Upper lobe of right lung (tissue), 1 donor: ENCODE results near the gene SLC30A2. TPM values are rescaled to one million over a fixed set of nuclear protein-coding genes. Genes with fewer than 3 reads are reported as not detected.
A peak's percentile ranks its signal among the peaks of the same experiment; 100 is the strongest.

Experiments used
- ATAC-seq: fragments of 200-7000 bp; cut with Tn5 transposase; one replicate; pipeline ENCODE4 v1.9.1; 2020; ENCODE audit warnings: mild to moderate bottlenecking, moderate library complexity
- DNase-seq: peaks from one replicate; pipeline ENCODE4 v3.0.0-alpha.2; 2020
- H3K27ac ChIP-seq: fragments of 200-600 bp; one replicate; pipeline ENCODE4 v1.8.0; 2022
- H3K27me3 ChIP-seq: fragments of 200-600 bp; one replicate; pipeline ENCODE4 v1.8.0; 2022; ENCODE audit warnings: mild to moderate bottlenecking
- H3K36me3 ChIP-seq: fragments of 200-600 bp; one replicate; pipeline ENCODE4 v1.8.0; 2022
- H3K4me1 ChIP-seq: fragments of 200-600 bp; one replicate; pipeline ENCODE4 v1.8.0; 2022
- H3K4me3 ChIP-seq: fragments of 200-600 bp; one replicate; pipeline ENCODE4 v1.8.0; 2022; ENCODE audit warnings: mild to moderate bottlenecking
- H3K9me3 ChIP-seq: fragments of 200-600 bp; one replicate; pipeline ENCODE4 v1.8.0; 2022
- intact Hi-C: fragments of 100-400 bp; cut with DNase I; formaldehyde crosslinking; loops from one replicate; pipeline ENCODE4 v1.11.0; 2022
- total RNA-seq: library from RNA; stranded (reverse); fragmentation: NEBNext Ultra II Directional; extraction: Animal tissue kit (Norgen Biotek cat#: 25700); gene quantifications from one replicate; pipeline ENCODE4 v1.2.1, GENCODE V29; 2021
- TF ChIP-seq, protein P1 (sequence below): fragments of 200-600 bp; IDR thresholded peaks from one replicate; pipeline ENCODE4 v1.8.0; 2022; ENCODE audit warnings: antibody characterized with exemption
- donor health status: DM: no; HTN: yes; CAD: no; lungs with severe emphysema.

Gene SLC30A2
- total RNA-seq, 1 donor from 2014 or later, result not detected

DNA sequence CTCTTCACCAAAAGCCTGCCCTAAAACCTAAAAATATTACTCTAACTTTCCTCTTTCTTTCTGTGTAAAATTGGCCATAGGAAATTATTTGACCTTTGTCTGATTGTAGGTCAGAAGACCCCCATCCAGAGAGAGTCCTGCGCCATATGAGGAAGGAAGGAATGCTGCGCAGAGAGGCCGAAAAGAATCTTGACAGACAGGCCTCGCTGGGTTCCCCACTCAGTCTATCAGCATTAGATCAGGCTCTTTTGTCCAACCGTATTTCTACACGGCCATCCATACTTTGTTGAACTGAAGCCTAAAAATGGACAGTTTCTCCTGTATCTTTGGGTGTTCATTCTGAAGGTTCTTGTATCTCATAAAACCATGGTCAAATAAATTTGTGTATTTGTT, 4.3 kb upstream of the SLC30A2 start:
- H3K4me3 ChIP-seq, result no peak overlapping the region
- H3K9me3 ChIP-seq, result no peaks in the 10 kb centered on the region
- TF ChIP-seq, protein P1, sequence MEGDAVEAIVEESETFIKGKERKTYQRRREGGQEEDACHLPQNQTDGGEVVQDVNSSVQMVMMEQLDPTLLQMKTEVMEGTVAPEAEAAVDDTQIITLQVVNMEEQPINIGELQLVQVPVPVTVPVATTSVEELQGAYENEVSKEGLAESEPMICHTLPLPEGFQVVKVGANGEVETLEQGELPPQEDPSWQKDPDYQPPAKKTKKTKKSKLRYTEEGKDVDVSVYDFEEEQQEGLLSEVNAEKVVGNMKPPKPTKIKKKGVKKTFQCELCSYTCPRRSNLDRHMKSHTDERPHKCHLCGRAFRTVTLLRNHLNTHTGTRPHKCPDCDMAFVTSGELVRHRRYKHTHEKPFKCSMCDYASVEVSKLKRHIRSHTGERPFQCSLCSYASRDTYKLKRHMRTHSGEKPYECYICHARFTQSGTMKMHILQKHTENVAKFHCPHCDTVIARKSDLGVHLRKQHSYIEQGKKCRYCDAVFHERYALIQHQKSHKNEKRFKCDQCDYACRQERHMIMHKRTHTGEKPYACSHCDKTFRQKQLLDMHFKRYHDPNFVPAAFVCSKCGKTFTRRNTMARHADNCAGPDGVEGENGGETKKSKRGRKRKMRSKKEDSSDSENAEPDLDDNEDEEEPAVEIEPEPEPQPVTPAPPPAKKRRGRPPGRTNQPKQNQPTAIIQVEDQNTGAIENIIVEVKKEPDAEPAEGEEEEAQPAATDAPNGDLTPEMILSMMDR, result no peak
- intact Hi-C loops, result no loop called here
- no peak overlapping the region for H3K27ac ChIP-seq
- H3K4me1 ChIP-seq, result peaks cover 6% of the 10 kb centered on the region
- peaks cover 48% of the 10 kb centered on the region for H3K27me3 ChIP-seq
- no peaks in the 10 kb centered on the region for H3K36me3 ChIP-seq
- ATAC-seq, result no peak
- no peak for DNase-seq

DNA sequence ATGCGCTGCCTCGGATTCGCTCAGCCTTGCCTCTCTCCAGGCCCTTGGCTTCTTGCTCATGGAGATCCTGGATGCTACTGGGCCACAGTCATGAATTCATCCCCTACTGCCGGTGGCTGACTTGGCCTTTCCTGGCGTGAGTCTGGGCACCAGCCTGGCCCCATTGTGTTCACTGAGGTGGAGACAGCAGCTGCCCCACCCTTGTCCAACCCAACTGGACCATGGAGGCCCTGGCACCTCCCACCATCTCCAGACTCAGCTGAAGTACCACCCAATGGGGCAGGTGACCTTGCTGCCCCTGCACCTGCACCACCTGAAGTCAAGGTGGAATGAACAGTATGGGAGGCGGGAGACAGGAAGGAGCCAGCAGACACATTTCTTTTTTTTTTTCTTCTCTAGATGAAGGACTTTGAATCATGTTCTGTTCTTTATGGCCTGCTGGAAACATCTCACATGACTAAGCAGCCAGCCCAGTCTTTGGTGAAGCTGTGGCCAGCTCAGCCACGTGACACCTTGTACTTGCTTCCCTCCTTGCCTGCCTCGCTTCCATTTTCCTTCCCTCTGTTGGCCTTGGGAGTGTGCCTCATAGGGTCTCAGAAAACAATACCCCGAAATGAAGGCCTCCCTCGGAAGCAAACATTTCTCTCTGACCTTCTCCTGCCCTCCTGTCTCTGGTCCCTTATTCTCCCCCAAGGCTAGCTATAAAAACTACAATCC, 3.8 kb upstream of the SLC30A2 start:
- H3K4me3 ChIP-seq, result no peak overlapping the region
- DNase-seq (no peak), ATAC-seq (peak; percentile 25)
- H3K4me1 ChIP-seq, result peaks cover 6% of the 10 kb centered on the region
- TF ChIP-seq, protein P1, result no peak
- H3K27me3 ChIP-seq, result peaks cover 53% of the 10 kb centered on the region
- H3K36me3 ChIP-seq, result no peaks in the 10 kb centered on the region
- H3K9me3 ChIP-seq, result no peaks in the 10 kb centered on the region
- H3K27ac ChIP-seq, result no peak overlapping the region
- intact Hi-C loops, result no loop called here

DNA sequence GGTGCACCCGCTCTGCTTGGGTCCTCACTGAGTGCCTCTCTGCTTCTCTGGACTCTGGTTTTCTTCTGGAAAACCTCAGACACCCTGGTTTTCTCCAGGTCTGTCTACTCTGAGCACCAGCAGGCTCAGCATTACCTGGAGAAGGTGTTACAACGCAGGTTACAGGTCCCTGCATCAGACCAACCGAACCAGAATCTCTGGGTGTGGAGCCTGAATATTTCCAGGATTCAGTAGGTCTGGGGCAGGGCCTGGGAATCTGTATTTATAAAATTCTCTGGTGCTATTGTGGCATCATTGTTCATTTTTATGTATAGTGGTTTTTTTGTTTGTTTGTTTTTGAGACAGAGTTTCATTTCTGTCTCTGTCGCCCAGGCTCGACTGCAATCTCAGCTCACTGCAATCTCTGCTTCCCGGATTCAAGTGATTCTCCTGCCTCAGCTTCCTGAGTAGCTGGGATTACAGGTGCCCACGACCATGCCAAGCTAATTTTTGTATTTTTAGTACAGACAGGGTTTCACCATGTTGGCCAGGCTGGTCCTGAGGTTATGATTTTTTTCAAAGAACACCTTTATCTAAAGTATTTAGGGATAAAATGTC, 1.5 kb upstream of the SLC30A2 start:
- Histone ChIP-seq H3K36me3 (no peaks in the 10 kb centered on the region), H3K4me1 (peaks cover 6% of the 10 kb centered on the region), H3K9me3 (no peaks in the 10 kb centered on the region), H3K4me3 (no peak overlapping the region), H3K27me3 (peaks cover 63% of the 10 kb centered on the region), H3K27ac (no peak overlapping the region)
- DNase-seq (no peak), ATAC-seq (no peak)
- TF ChIP-seq, protein P1, result no peak
- intact Hi-C loops, result no loop called here

DNA sequence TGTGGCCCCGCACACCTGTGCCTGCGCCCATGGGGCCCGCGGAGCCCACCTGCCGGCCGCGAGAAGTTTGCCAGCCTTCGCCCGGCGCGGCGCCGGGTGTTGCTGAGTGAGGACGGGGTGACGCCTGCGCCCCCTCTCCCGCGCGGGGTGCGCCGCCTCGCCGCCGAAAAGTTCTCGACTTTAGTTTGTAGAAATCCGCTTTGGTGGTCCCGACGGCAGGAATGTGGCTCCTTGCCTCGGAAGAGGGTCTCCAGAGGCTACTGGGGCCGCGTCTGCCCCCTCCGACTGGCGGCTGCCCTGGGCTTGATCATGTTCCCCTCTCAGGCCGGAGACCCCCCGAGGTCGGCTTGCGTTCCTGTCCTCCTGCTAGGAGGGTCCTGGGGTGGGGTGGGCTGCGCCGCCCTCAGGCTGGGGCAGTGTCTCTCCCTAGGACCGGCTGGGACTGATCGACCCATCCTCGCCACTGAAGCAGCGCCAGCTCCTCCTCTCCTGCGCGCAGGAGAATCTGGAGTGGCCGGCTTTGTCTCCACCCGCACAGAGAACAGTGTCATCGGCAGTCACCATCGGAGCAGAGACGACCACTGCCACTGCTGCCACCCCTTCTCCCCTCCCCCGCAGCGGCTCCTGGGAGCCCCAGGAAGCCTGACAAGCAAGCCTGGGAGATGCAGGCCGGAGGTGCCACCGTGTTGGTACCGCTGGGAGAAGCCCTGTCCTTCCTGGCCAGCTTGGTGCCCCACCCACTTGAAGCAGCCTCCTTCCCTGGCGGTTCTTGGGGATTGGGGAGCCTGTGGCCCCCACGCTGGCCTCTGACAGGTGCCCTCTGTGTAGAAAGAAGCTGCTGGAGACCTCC, 553 bp upstream of the SLC30A2 start:
- Histone ChIP-seq H3K36me3 (no peaks in the 10 kb centered on the region), H3K9me3 (no peaks in the 10 kb centered on the region), H3K27me3 (peaks cover 65% of the 10 kb centered on the region), H3K4me1 (peaks cover 6% of the 10 kb centered on the region), H3K27ac (no peak overlapping the region), H3K4me3 (no peak overlapping the region)
- intact Hi-C loops, result no loop called here
- no peak for ATAC-seq
- no peak for DNase-seq
- TF ChIP-seq, protein P1, result no peak

DNA sequence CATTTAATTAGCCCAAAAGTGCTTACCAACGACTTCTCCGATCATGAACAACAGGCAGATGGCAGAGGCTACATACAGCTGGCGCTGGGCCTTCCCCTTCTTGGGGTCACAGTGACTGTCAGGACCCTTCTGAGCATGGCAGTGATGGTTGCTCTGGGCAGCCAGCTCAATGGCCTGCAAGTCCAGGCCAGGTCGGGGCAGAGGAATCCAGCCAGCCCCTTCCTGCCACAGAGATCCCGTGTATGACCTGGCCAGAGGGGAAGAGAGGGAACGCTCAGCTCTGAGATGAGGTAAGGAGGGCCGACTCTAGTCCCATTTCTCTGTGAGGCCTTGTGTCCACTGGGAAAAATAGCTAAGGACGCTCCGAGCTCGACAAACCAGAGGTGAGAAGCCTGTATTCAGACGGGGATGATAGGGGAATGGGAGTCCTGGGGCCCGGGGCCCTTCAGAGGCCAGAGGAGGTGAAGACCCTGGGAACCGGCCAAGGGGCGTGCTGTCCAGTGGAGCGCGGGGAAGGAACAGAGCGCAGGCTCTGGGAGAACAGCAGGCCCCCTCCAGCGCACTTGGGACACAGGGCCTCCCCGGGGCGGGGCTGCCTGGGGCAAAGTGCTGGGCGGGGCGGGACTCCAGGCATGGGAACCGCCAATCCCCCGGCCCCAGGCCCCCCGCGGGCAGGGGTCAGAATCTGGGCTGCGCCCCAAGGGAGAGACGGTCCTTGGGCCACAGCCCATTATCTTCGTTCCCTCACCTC, 772 bp downstream of the SLC30A2 start:
- intact Hi-C loops, result no loop called here
- DNase-seq (no peak), ATAC-seq (peak; percentile 8)
- Histone ChIP-seq H3K36me3 (no peaks in the 10 kb centered on the region), H3K4me1 (peaks cover 6% of the 10 kb centered on the region), H3K9me3 (no peaks in the 10 kb centered on the region), H3K27me3 (peaks cover 61% of the 10 kb centered on the region), H3K27ac (no peak overlapping the region), H3K4me3 (no peak overlapping the region)
- TF ChIP-seq, protein P1, result no peak
